WI38 (cell line): ENCODE results near the gene ZNF440.

Experiments
- H3K4me3 ChIP-seq: 2 replicates; pipeline ENCODE4 v1.5.1; 2011; ENCODE audit warnings: low read depth, mild to moderate bottlenecking, control low read depth, low read length
- CTCF ChIP-seq: IDR thresholded peaks from 2 replicates; pipeline ENCODE4 v1.5.1; 2012; ENCODE audit warnings: low read depth, mild to moderate bottlenecking, control low read depth, low read length

ZNF440 gene

GRCh38 chr19:11781295-11782057, 32.6 kb upstream of the ZNF440 start:
- no peak for TF ChIP-seq CTCF
- no peak overlapping the region for H3K4me3 ChIP-seq

- no peak for TF ChIP-seq CTCF
- H3K4me3 ChIP-seq = no peak overlapping the region
Measured at GRCh38 chr19:11783767-11784166, 30.3 kb upstream of the ZNF440 start.

GRCh38 chr19:11784356-11784755, 29.7 kb upstream of the ZNF440 start:
- no peak overlapping the region for H3K4me3 ChIP-seq
- TF ChIP-seq CTCF = no peak

GRCh38 chr19:11787536-11787935, 26.5 kb upstream of the ZNF440 start:
- H3K4me3 ChIP-seq = no peak overlapping the region
- TF ChIP-seq CTCF = no peak

GRCh38 chr19:11792942-11793341, 21.1 kb upstream of the ZNF440 start:
- H3K4me3 ChIP-seq = no peak overlapping the region
- no peak for TF ChIP-seq CTCF

- H3K4me3 ChIP-seq = no peak overlapping the region
- TF ChIP-seq CTCF = peak; percentile 71
Measured at GRCh38 chr19:11797491-11797890, 16.6 kb upstream of the ZNF440 start.

GRCh38 chr19:11798391-11799330, 15.4 kb upstream of the ZNF440 start, which contains the start of gene ZNF491:
ZNF491 (plus strand) TSS chr19:11798523; CDS start chr19:11805954, 7,431 bp downstream.
- TF ChIP-seq CTCF = no peak
- peak within 1 kb of the TSS; percentile 74 for H3K4me3 ChIP-seq
